ENCODE data around the gene BOC.

Gene BOC

GRCh38 chr3:113223475-113224281, 12.3 kb downstream of the BOC start:
- DNase-seq (ENCODE audit: low spot score), result no peak

- no peak for DNase-seq (ENCODE audit: low spot score)
These were observed 13.9 kb downstream of the BOC start for GRCh38 chr3:113225286-113225685.

- no peak for DNase-seq (ENCODE audit: low spot score)
These were observed 15.1 kb downstream of the BOC start for GRCh38 chr3:113226491-113226890.

- DNase-seq (ENCODE audit: low spot score), result no peak
These were observed 15.8 kb downstream of the BOC start for GRCh38 chr3:113227146-113227545.

- no peak for DNase-seq (ENCODE audit: low spot score)
These were observed 17.3 kb downstream of the BOC start for GRCh38 chr3:113228498-113229286.

GRCh38 chr3:113231391-113231790, 20.0 kb downstream of the BOC start:
- DNase-seq (ENCODE audit: low spot score), result no peak

- DNase-seq (ENCODE audit: low spot score), result no peak
These were observed 20.5 kb downstream of the BOC start for GRCh38 chr3:113231827-113232253.

- no peak for DNase-seq (ENCODE audit: low spot score)
These were observed 21.0 kb downstream of the BOC start for GRCh38 chr3:113232342-113232741.

GRCh38 chr3:113233497-113233896, 22.1 kb downstream of the BOC start:
- DNase-seq (ENCODE audit: low spot score), result no peak

- no peak for DNase-seq (ENCODE audit: low spot score)
These were observed 22.7 kb downstream of the BOC start for GRCh38 chr3:113234028-113234427.

- no peak for DNase-seq (ENCODE audit: low spot score)
These were observed 23.4 kb downstream of the BOC start for GRCh38 chr3:113234688-113235260.

GRCh38 chr3:113238503-113238902, 27.1 kb downstream of the BOC start:
- no peak for DNase-seq (ENCODE audit: low spot score)

- DNase-seq (ENCODE audit: low spot score), result no peak
These were observed 29.5 kb downstream of the BOC start for GRCh38 chr3:113240841-113241240.

GRCh38 chr3:113241292-113242095, 30.1 kb downstream of the BOC start:
- no peak for DNase-seq (ENCODE audit: low spot score)

- DNase-seq (ENCODE audit: low spot score), result no peak
These were observed 30.8 kb downstream of the BOC start for GRCh38 chr3:113242096-113242581.

- no peak for DNase-seq (ENCODE audit: low spot score)
These were observed 31.7 kb downstream of the BOC start for GRCh38 chr3:113243071-113243470.

GRCh38 chr3:113243846-113244245, 32.5 kb downstream of the BOC start:
- DNase-seq (ENCODE audit: low spot score), result no peak

GRCh38 chr3:113245761-113246161, 34.4 kb downstream of the BOC start:
- no peak for DNase-seq (ENCODE audit: low spot score)

- no peak for DNase-seq (ENCODE audit: low spot score)
These were observed 35.7 kb downstream of the BOC start for GRCh38 chr3:113247068-113247467.

GRCh38 chr3:113247675-113248458, 36.5 kb downstream of the BOC start:
- DNase-seq (ENCODE audit: low spot score), result no peak

GRCh38 chr3:113249111-113249510, 37.8 kb downstream of the BOC start:
- DNase-seq (ENCODE audit: low spot score), result no peak

Measured in D341Med (cell line).